NCI-H1694 (cell line): ENCODE data around the gene CD164L2.

Source experiments
- DNase-seq: peaks from one replicate; lab custom pipeline; 2025; lab: John Stamatoyannopoulos, UW

The CD164L2 gene

DNA sequence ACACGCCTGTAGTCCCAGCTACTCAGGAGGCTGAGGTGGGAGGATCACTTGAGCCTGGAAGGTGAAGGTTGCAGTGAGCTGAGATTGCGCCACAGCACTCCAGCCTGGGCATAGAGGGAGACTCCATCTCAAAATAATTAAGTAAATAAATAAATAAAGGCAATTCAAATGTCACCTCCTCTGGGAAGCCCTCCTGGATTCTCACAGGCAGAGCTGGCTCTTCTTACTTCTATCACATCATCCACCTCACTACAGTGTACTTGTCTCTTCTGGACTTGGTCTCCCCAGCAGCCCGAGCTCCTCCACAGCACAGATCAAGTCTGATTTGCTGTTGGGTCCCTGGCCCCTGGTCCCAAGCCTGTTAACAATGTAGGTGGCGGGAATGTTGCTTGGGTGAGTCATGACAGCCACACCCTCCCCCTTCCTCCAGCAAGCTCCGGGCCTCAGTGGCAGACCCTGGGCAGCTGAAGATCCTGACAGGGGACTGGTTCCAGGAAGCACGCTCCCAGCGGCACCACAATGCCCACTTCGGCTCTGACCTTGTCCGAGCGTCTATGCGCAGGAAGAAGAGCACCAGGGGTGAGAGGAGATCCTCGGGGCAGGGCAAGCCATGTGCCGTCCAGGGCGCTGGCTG, 36.0 kb downstream of the CD164L2 start:
- DNase-seq: no peak

- DNase-seq: no peak
These were observed 36.8 kb downstream of the CD164L2 start for GRCh38 chr1:27346357-27346756.

DNA sequence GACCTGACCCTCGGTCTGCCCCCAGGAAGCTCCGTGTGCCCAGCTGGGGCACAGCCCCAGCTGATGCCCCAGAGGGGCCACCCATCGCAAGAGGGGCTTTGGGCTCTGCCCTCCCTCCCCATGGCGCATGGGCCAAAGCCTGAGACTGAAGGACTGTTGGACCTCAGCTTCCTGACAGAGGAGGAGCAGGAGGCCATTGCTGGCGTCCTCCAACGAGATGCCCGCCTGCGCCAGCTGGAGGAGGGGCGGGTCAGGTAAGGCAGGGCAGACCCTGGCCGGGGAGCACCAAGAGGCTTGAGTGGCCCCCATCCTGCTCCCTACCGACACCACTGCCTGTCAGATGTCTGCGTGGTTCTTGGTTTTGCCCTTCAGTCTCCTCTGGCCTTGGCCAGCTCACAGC, 37.9 kb downstream of the CD164L2 start:
- DNase-seq: no peak

- peak; percentile 34 for DNase-seq
These were observed 39.5 kb downstream of the CD164L2 start for GRCh38 chr1:27343639-27344025.

- no peak for DNase-seq
These were observed 40.1 kb downstream of the CD164L2 start for GRCh38 chr1:27342778-27343638.

DNA sequence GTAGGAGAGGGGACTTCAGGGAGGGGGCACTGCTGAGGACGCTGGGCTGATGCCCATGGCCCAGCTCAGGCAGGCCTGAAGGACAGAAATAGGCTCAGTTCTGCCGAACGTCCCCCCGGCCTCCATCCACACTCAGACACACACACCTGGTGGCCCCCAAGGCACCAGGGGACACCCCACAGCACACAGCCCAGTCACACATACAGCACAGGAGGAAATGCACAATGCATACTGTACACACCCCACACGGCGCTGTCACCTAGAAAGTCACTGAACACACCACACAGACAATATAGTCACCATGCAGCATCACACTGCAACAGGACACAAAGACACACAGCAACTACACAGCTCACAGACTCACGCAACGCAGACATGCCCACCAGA, 40.7 kb downstream of the CD164L2 start:
- no peak for DNase-seq

DNA sequence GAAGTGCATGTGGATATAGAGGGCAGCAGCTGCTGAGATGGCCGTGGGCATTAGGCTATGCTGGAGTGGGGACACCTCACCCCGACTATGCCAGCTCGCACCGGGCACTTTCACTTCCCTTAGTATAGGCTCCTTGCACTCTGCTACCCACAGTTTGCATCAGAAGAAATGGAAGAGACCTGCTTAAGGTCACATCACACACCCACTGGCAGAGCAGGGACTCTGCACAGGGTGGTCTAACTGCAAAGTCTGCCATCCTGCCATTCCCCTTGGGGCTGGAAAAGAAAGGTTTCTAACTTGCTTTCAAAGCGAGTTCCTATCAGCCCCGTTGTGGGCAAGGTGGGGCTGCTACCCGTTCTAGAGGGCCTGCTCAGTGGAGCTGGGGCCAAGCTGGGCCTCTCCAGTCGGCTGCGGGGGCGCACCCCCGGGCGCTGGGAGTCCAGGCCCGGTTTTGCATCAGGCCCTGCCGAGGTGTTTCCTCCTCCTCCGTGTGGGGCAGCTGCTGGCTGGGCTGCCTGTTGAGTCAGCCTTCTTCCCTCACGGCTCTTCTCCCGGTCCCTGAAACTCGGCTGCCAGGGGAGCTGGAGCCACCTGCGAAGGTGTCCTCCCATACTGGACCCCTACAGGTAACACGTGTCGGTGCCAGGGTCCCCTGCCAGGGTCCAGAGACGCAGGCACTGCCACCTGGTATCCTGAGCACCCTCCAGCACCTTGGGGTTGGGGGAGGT, 41.4 kb downstream of the CD164L2 start, which contains the start of gene SYTL1:
Gene SYTL1 (plus strand): TSS at position 498 of the 728 bp plus-strand sequence. CDS start 3,313 bp downstream, outside the sequence.
- peak; percentile 32 for DNase-seq

DNA sequence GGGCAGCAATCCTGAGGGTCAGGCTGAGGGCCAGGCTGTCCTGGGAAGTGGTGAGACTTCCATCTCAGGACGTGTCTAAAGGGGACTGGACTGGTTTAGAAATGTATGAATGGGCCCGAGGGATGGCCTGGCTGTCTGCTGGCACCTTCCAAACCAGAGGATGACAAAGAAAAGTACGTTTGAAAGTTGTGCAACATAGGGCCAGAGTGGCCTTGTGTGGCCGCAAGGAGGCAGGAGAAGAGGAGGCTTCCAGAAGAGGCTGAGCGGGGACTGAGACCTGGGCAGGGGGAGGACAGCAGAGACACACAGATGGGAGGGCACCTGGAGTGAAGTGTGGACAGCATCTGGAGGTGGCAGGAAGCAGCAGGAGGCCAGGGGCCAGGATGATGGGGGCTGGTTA, 43.9 kb downstream of the CD164L2 start:
- DNase-seq: no peak

GRCh38 chr1:27338751-27339150, 44.4 kb downstream of the CD164L2 start:
- DNase-seq: no peak

- no peak for DNase-seq
These were observed 46.4 kb downstream of the CD164L2 start for GRCh38 chr1:27336756-27337155.

GRCh38 chr1:27335506-27336422, 47.4 kb downstream of the CD164L2 start:
- DNase-seq: no peak

- DNase-seq: no peak
These were observed 49.3 kb downstream of the CD164L2 start for GRCh38 chr1:27333717-27334279.

DNA sequence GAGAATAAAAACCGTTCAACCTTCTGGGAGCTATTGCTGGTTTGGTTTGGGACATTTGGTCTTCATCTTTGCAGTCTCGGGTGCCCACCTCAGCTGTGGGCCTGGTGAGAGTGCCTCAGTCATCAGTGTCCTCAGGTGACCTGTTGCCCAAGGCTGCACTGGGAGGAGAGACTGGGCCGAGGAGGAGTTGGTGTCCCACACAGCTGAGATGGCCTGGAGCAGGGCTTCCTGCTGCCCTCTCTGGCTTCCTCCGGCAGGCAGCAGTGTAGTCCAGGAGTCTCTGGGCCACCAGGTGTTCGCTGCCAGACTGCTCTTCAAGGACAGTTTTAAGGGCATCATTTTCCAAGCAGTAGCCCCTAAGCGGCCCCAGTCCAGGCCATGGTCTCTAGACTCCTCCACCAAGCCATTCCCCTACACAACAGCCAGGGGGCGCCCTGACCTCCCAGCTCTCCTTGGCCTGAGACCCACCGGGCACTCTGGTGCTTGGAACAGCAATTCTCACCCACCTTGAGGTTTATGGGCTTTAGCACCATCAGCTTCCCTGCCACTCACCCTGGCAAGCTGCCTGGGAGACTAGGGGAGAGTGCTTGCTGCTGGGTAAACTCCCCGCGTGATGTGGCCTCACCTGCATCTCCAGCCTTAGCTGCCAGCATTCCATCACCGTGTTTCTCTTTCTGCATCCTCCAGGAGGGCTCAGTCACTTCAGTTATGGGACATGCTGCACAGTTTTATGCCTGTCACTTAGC, 50.4 kb downstream of the CD164L2 start:
- DNase-seq: no peak

DNA sequence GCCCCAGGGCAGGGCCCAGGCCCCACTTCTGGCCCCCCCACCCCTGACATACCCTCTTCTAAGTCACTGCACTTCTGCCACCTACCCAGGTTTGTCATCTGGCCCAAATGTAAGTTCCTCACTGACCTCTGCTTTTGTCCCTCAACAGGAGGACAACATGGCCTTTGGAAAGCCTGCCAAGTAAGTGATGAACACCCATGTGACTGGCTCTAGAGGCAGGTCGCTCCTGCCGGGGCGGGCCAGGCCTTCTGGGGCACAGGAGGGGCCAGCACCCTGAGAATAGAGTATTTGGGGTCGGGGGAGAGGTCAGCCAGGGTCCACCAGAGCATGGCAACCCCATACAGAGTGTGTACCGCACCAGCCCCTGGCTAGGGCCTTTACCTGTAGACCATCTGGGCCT, 51.2 kb downstream of the CD164L2 start:
- DNase-seq: no peak

GRCh38 chr1:27331426-27331825, 51.7 kb downstream of the CD164L2 start:
- DNase-seq: no peak

DNA sequence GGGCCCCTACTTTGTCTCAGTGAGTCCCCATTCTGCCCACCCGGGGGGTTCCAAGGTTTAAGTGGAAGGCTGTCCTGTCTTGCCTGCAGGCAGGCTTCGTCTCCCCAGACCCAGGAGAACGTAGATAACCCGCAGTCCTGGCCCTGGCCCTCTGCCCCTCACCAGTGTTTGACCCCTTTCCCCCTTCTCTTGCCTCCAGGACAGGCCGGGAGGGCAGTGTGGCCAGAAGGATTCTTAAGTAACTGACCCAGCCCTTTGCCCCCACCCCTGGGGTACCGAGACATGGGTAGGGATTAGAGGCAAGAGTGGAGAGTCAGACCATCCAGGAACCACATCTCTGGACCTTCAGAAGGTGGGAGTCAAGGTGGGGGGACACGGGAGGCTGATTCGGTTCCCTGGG, 52.3 kb downstream of the CD164L2 start:
- no peak for DNase-seq
